ENCODE results near the gene EGFLAM. TPM values are rescaled to one million over a fixed set of nuclear protein-coding genes. Genes with fewer than 3 reads are reported as not detected.

Gene EGFLAM
- 5.5 and 7.4 TPM in 2 replicates for total RNA-seq (2014; rRNA removed; shearing (Covaris generic))

GRCh38 chr5:38258319-38259061 lies at the start of gene EGFLAM:
TSS of gene EGFLAM (plus strand) at chr5:38258559. CDS start at chr5:38258755, 196 bp downstream.
- DNase-seq (ENCODE audit: low read depth): peak; percentile 54

- DNase-seq (ENCODE audit: low read depth): peak; percentile 41
Measured at GRCh38 chr5:38208782-38209378, 49.5 kb upstream of the EGFLAM start.

- no peak for DNase-seq (ENCODE audit: low read depth)
Measured at GRCh38 chr5:38210676-38211353, 47.5 kb upstream of the EGFLAM start.

GRCh38 chr5:38211354-38211710 lies 47.0 kb upstream of the EGFLAM start:
- DNase-seq (ENCODE audit: low read depth): no peak

GRCh38 chr5:38212307-38212706 lies 46.1 kb upstream of the EGFLAM start:
- no peak for DNase-seq (ENCODE audit: low read depth)

GRCh38 chr5:38226091-38226490 lies 32.3 kb upstream of the EGFLAM start:
- no peak for DNase-seq (ENCODE audit: low read depth)

GRCh38 chr5:38228914-38229313 lies 29.4 kb upstream of the EGFLAM start:
- no peak for DNase-seq (ENCODE audit: low read depth)

- DNase-seq (ENCODE audit: low read depth): no peak
Measured at GRCh38 chr5:38234737-38235136, 23.6 kb upstream of the EGFLAM start.

- no peak for DNase-seq (ENCODE audit: low read depth)
Measured at GRCh38 chr5:38237681-38238080, 20.7 kb upstream of the EGFLAM start.

- DNase-seq (ENCODE audit: low read depth): no peak
Measured at GRCh38 chr5:38240212-38240611, 18.1 kb upstream of the EGFLAM start.

GRCh38 chr5:38241655-38242054 lies 16.7 kb upstream of the EGFLAM start:
- DNase-seq (ENCODE audit: low read depth): no peak

GRCh38 chr5:38245307-38245706 lies 13.1 kb upstream of the EGFLAM start:
- DNase-seq (ENCODE audit: low read depth): no peak

- no peak for DNase-seq (ENCODE audit: low read depth)
Measured at GRCh38 chr5:38249301-38249700, 9.1 kb upstream of the EGFLAM start.

GRCh38 chr5:38249812-38250211 lies 8.5 kb upstream of the EGFLAM start:
- no peak for DNase-seq (ENCODE audit: low read depth)

- DNase-seq (ENCODE audit: low read depth): peak; percentile 35
Measured at GRCh38 chr5:38250763-38251448, 7.5 kb upstream of the EGFLAM start.

GRCh38 chr5:38253759-38254158 lies 4.6 kb upstream of the EGFLAM start:
- DNase-seq (ENCODE audit: low read depth): no peak

GRCh38 chr5:38257308-38258041 lies 884 bp upstream of the EGFLAM start:
- no peak for DNase-seq (ENCODE audit: low read depth)

GRCh38 chr5:38258042-38258318 lies 379 bp upstream of the EGFLAM start:
- no peak for DNase-seq (ENCODE audit: low read depth)

GRCh38 chr5:38259062-38259808 lies 876 bp downstream of the EGFLAM start:
- no peak for DNase-seq (ENCODE audit: low read depth)

- DNase-seq (ENCODE audit: low read depth): no peak
Measured at GRCh38 chr5:38259809-38260160, 1.4 kb downstream of the EGFLAM start.

- DNase-seq (ENCODE audit: low read depth): no peak
Measured at GRCh38 chr5:38263983-38264382, 5.6 kb downstream of the EGFLAM start.

Measured in Daoy (cell line).